Measurements from ENCODE around the gene AKAP13. TPM values are rescaled to one million over a fixed set of nuclear protein-coding genes. Genes with fewer than 3 reads are reported as not detected.

Gene AKAP13
- total and polyA plus RNA-seq, 2 of the 8 experiments (the other 6 are each of a cell fraction or from before 2014, with no cell fraction given): 14.0 to 46.2 TPM

DNA sequence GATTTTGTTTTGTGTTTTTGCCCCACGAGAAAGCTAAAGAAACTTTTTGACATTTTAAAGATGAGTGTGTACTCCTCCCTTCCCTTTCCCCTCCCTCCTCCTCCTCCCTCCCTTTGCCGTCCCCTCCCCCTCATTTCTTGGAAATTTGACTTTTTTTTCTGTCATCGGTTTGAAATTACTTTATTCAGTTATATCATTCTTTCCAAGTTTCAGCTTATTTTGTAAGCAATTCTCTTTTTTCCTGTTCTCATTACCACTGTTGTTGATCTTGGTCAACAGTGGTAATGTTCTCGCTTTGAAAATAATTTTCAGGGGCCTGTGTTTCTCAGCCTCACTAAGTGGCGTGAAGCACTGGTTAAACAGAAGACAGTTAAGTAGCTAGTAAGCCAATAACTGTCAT lies 178.4 kb downstream of the AKAP13 start (continued):
- TF ChIP-seq EGR1 (IDR thresholded peaks at IDR 0.05; ENCODE audit: borderline replicate concordance, low read depth, low read length): no peak

Measured in H1 (cell line).